GM19351 (cell line): Measurements from ENCODE around the gene DAB2IP.

Experiments
- ATAC-seq: cut with Tn5 transposase; IDR thresholded peaks from one replicate; pipeline ENCODE4 v1.9.1; 2021; ENCODE audit warnings: mild to moderate bottlenecking, moderate library complexity; ENCODE audit not compliant: unreplicated experiment

Gene DAB2IP

GRCh38 chr9:121755581-121755980 lies 104.1 kb downstream of the DAB2IP start:
- no peak for ATAC-seq

GRCh38 chr9:121756474-121757280 lies 105.2 kb downstream of the DAB2IP start:
- no peak for ATAC-seq

GRCh38 chr9:121757281-121757585 lies 105.8 kb downstream of the DAB2IP start:
- ATAC-seq = no peak

DNA sequence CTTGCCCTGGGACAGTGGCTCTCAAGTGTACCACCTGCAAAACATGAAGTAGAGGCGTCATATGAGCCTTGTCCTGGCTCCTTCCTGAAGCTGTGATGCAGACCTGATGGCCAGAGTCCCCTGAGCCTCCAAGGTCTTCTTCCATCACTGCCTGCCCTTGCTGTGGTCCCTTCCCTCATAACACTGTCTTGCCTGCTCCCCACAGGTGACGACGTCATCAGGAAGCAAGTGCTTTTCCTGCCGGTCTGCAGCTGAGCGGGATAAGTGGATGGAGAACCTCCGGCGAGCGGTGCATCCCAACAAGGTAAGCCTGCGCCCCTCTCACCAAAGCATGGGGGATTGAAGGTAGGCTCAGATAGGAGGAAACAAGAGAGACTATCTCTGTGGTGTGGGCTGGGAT lies 107.3 kb downstream of the DAB2IP start:
- no peak for ATAC-seq

GRCh38 chr9:121759996-121760395 lies 108.6 kb downstream of the DAB2IP start:
- ATAC-seq = no peak

- no peak for ATAC-seq
These were observed 109.1 kb downstream of the DAB2IP start for GRCh38 chr9:121760571-121760970.

DNA sequence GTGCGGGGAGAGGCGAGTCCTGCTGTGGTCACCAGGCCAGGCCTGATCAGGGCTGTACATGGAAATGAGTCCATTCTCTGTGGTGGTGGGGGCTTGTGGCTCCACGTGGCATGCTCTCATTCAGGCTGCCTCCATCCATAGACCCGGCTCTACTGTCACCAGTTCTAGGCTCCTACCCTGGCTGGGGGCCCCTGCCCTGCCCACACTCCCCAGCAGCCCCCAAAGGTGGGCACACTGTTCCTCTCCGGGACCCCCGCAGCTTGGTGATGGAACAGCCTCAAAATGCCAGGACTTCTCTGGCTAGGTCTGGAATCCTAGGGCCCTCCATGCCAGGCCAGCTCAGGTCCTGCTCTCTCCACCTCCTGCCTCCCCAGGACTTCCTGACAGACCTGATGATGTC lies 111.7 kb downstream of the DAB2IP start:
- ATAC-seq = no peak

DNA sequence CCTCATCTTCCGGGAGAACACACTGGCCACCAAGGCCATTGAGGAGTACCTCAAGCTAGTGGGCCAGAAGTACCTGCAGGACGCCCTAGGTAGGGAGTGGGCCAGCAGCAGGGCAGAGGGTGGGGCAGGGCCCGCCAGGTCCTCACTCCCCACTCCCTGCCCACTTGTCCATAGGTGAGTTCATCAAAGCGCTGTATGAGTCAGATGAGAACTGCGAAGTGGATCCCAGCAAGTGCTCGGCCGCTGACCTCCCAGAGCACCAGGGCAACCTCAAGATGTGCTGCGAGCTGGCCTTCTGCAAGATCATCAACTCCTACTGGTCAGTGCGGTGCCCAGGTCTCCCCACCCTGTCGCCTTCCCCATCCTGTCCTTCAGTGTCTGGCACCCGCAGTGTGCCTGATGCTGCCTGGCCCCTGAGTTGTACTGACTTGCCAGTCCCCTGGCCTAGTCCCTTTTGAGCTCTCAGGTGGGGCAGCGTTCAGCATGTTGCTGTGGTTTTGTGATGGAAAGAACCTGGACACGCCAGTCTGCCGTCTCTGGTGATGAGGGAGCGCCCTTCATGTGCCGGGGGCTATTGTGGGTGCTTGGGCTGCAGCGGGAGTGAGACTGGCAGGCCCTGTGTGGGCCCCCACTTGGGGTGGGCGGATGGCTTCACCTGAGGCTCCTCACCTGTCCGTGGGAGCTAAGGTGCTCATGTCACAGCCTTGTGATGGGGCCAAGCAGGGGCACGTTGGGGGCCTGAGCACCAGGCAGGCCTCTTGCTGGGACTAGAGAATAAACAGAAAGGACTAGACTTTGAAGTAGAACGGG lies 112.3 kb downstream of the DAB2IP start:
- no peak for ATAC-seq

DNA sequence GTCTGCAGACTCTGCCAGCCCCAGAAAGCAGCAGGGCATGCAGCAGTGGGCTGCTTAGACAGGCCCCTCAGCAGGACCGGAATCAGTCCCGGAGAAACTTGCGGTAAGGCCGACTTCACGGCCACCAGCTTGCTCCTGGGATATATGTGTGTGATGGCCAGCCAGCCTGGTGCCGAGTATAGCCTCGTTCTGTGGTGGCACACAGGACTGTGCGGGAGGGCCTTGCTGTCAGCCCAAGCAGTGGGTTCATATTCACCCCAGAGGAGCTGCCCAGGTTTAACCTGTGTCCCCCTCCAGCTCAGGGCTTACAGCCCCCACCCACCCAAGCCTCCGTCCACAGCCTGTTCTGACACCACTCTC lies 112.9 kb downstream of the DAB2IP start:
- ATAC-seq = no peak

- ATAC-seq = no peak
These were observed 113.9 kb downstream of the DAB2IP start for GRCh38 chr9:121765021-121765950.

GRCh38 chr9:121766081-121766683 lies 114.7 kb downstream of the DAB2IP start:
- no peak for ATAC-seq

- ATAC-seq = no peak
These were observed 115.8 kb downstream of the DAB2IP start for GRCh38 chr9:121767171-121767769.

GRCh38 chr9:121768416-121769015 lies 117.1 kb downstream of the DAB2IP start:
- no peak for ATAC-seq

GRCh38 chr9:121769939-121770338 lies 118.5 kb downstream of the DAB2IP start:
- no peak for ATAC-seq

DNA sequence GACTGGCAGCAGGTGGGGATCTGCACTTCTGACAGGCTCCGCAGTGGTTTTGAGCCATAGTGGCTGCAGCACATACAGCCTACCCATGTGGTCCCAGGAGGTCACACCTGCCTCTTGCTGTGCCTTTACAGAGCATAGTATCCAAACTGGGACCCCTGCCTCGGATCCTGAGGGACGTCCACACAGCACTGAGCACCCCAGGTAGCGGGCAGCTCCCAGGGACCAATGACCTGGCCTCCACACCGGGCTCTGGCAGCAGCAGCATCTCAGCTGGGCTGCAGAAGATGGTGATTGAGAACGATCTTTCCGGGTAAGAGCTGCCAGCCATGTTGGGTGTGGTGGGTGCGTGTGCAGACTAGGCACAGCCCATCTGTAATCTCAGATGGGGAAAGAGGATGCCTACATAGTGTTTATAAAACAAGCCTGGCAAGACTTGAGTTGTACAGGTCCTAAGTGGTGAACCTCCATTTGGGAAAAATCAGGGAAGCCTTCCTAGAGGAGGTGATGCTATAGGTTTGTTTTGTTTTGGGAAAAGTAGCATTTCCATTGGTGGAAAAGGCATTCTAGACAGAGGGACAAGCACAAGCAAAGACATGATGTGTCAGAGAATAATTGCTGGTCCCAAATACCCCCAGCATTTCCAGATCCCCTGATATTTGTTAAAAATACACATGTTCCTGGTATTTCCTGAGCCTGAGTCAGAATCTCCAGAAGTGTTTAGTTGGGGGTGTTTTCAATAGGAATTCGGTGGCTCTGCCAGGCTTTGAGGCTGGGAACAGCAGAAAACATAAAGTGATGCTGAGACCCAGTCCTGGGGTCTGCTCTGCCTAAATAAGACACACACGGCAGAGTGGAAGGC lies 119.2 kb downstream of the DAB2IP start:
- ATAC-seq = no peak

- ATAC-seq = no peak
These were observed 120.0 kb downstream of the DAB2IP start for GRCh38 chr9:121771418-121771817.

- no peak for ATAC-seq
These were observed 120.6 kb downstream of the DAB2IP start for GRCh38 chr9:121771851-121772599.

DNA sequence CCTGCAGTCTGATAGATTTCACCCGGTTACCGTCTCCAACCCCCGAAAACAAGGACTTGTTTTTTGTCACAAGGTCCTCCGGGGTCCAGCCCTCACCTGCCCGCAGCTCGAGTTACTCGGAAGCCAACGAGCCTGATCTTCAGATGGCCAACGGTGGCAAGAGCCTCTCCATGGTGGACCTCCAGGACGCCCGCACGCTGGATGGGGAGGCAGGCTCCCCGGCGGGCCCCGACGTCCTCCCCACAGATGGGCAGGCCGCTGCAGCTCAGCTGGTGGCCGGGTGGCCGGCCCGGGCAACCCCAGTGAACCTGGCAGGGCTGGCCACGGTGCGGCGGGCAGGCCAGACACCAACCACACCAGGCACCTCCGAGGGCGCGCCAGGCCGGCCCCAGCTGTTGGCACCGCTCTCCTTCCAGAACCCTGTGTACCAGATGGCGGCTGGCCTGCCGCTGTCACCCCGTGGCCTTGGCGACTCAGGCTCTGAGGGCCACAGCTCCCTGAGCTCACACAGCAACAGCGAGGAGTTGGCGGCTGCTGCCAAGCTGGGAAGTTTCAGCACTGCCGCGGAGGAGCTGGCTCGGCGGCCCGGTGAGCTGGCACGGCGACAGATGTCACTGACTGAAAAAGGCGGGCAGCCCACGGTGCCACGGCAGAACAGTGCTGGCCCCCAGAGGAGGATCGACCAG lies 121.3 kb downstream of the DAB2IP start:
- ATAC-seq = no peak
